SU-DHL-6 (cell line): Measurements from ENCODE around the gene CCRL2.

Source experiments
- H2AFZ ChIP-seq: fragments of 200-600 bp; sonication (generic); 2 replicates; pipeline ENCODE4 v1.6.1; 2014; ENCODE audit warnings: low read depth, mild to moderate bottlenecking, moderate library complexity, mixed read lengths, antibody characterized with exemption, low read length; ENCODE audit not compliant: severe bottlenecking
- H3F3A ChIP-seq: fragments of 200-600 bp; shearing (Covaris generic); 2 replicates; pipeline ENCODE4 v1.6.0; 2016; ENCODE audit warnings: antibody characterized with exemption, mild to moderate bottlenecking; ENCODE audit not compliant: insufficient read depth
- H3K27ac ChIP-seq: fragments of 200-600 bp; sonication (generic); 2 replicates; pipeline ENCODE4 v1.5.1; 2016; ENCODE audit warnings: low read depth, mild to moderate bottlenecking, low read length, moderate library complexity, mixed read lengths
- H3K27me3 ChIP-seq: fragments of 200-600 bp; sonication (generic), shearing (Covaris generic); 2 replicates; pipeline ENCODE4 v1.6.0; 2014; ENCODE audit warnings: mild to moderate bottlenecking, low read length
- H3K36me3 ChIP-seq: fragments of 200-600 bp; sonication (generic); 2 replicates; pipeline ENCODE4 v1.6.1; 2014; ENCODE audit warnings: mild to moderate bottlenecking, low read length, mixed read lengths
- H3K4me2 ChIP-seq: fragments of 300-600, 200-600 bp; shearing (Covaris generic), sonication (generic); 2 replicates; pipeline ENCODE4 v1.6.0; 2014; ENCODE audit warnings: low read length, low read depth, mild to moderate bottlenecking; ENCODE audit not compliant: poor library complexity, severe bottlenecking
- H3K4me3 ChIP-seq: fragments of 200-600 bp; sonication (generic); 2 replicates; pipeline ENCODE4 v1.5.1; 2014; ENCODE audit warnings: antibody characterized with exemption, low read length, mild to moderate bottlenecking, mixed read lengths; ENCODE audit not compliant: insufficient read depth, poor library complexity, severe bottlenecking
- H3K79me2 ChIP-seq: fragments of 200-600 bp; sonication (generic); 2 replicates; pipeline ENCODE4 v1.6.1; 2014; ENCODE audit warnings: mild to moderate bottlenecking, low read length, moderate library complexity; ENCODE audit not compliant: insufficient read depth
- H3K9ac ChIP-seq: fragments of 200-600 bp; sonication (generic); 2 replicates; pipeline ENCODE4 v1.7.0; 2014; ENCODE audit warnings: mild to moderate bottlenecking, low read length
- H3K9me2 ChIP-seq: fragments of 200-600 bp; sonication (generic); replicated peaks from 2 replicates; pipeline ENCODE4 v1.6.1; 2014; ENCODE audit warnings: low read length; ENCODE audit not compliant: insufficient read depth
- H3K9me3 ChIP-seq: fragments of 200-600 bp; sonication (generic); 2 replicates; pipeline ENCODE4 v1.6.1; 2014; ENCODE audit warnings: low read length, mixed read lengths; ENCODE audit not compliant: insufficient read depth
- H4K20me1 ChIP-seq: fragments of 200-600 bp; sonication (generic); 2 replicates; pipeline ENCODE4 v1.6.1; 2014; ENCODE audit warnings: low read depth, mild to moderate bottlenecking, antibody characterized with exemption, low read length, moderate library complexity, mixed read lengths
- CTCF ChIP-seq: fragments of 200-600 bp; sonication (generic); IDR thresholded peaks from one replicate; pipeline ENCODE4 v1.5.1; 2017; ENCODE audit warnings: antibody characterized with exemption, mild to moderate bottlenecking, low read length, moderate library complexity; ENCODE audit not compliant: insufficient read depth, poor library complexity, severe bottlenecking
- EZH2phosphoT487 ChIP-seq: fragments of 200-600 bp; sonication (generic), shearing (Covaris generic); conservative IDR thresholded peaks from 2 replicates; pipeline ENCODE4 v1.6.1; 2018; ENCODE audit warnings: mild to moderate bottlenecking, antibody characterized with exemption, low read length, moderate library complexity, mixed read lengths

Gene CCRL2

GRCh38 chr3:46360907-46361306, 46.2 kb upstream of the CCRL2 start:
- Histone ChIP-seq H3K9ac (no peak overlapping the region), H3F3A (no peaks in the 10 kb centered on the region), H3K4me3 (no peak overlapping the region), H2AFZ (no peak overlapping the region), H3K9me3 (no peaks in the 10 kb centered on the region), H3K79me2 (no peaks in the 10 kb centered on the region), H4K20me1 (no peaks in the 10 kb centered on the region), H3K27ac (no peak overlapping the region), H3K36me3 (no peaks in the 10 kb centered on the region), H3K9me2 (no peaks in the 10 kb centered on the region), H3K4me2 (no peak overlapping the region), H3K27me3 (no peaks in the 10 kb centered on the region)
- TF ChIP-seq EZH2phosphoT487 (no peak), CTCF (no peak)

- no peaks in the 10 kb centered on the region for H3K79me2 ChIP-seq
- H3K27ac ChIP-seq = no peak overlapping the region
- no peak overlapping the region for H3K4me2 ChIP-seq
- H3K9me2 ChIP-seq = no peaks in the 10 kb centered on the region
- TF ChIP-seq EZH2phosphoT487 (no peak), CTCF (no peak)
- H4K20me1 ChIP-seq = no peaks in the 10 kb centered on the region
- H3F3A ChIP-seq = no peaks in the 10 kb centered on the region
- no peak overlapping the region for H3K4me3 ChIP-seq
- no peaks in the 10 kb centered on the region for H3K9me3 ChIP-seq
- no peak overlapping the region for H3K9ac ChIP-seq
- H3K36me3 ChIP-seq = no peaks in the 10 kb centered on the region
- no peak overlapping the region for H2AFZ ChIP-seq
- no peaks in the 10 kb centered on the region for H3K27me3 ChIP-seq
These were observed 45.4 kb upstream of the CCRL2 start for GRCh38 chr3:46361408-46362283.

- H3K9ac ChIP-seq = no peak overlapping the region
- TF ChIP-seq CTCF = no peak
- no peak for TF ChIP-seq EZH2phosphoT487
- H3K4me3 ChIP-seq = no peak overlapping the region
- no peaks in the 10 kb centered on the region for H3F3A ChIP-seq
- H3K36me3 ChIP-seq = no peaks in the 10 kb centered on the region
- no peak overlapping the region for H2AFZ ChIP-seq
- no peak overlapping the region for H3K27ac ChIP-seq
- H3K27me3 ChIP-seq = no peaks in the 10 kb centered on the region
- no peak overlapping the region for H3K4me2 ChIP-seq
- no peaks in the 10 kb centered on the region for H4K20me1 ChIP-seq
- no peaks in the 10 kb centered on the region for H3K9me3 ChIP-seq
- no peaks in the 10 kb centered on the region for H3K79me2 ChIP-seq
- no peaks in the 10 kb centered on the region for H3K9me2 ChIP-seq
These were observed 42.0 kb upstream of the CCRL2 start for GRCh38 chr3:46365041-46365440.
